Measurements from ENCODE around the gene ENDOV.

Gene ENDOV

GRCh38 chr17:80451104-80451775 is 36.3 kb downstream of the ENDOV start:
- H3K79me2 ChIP-seq (ENCODE audit: insufficient read depth, low read depth): no peaks in the 10 kb centered on the region
- H3K36me3 ChIP-seq (ENCODE audit: insufficient read depth): no peaks in the 10 kb centered on the region
- peaks cover 5% of the 10 kb centered on the region for H3K4me1 ChIP-seq (ENCODE audit: low read depth, poor library complexity, severe bottlenecking)
- H3K4me2 ChIP-seq: no peak overlapping the region
- H2AFZ ChIP-seq (ENCODE audit: low read depth): no peak overlapping the region
- H3K27ac ChIP-seq: no peak overlapping the region
- no peaks in the 10 kb centered on the region for H4K20me1 ChIP-seq (ENCODE audit: insufficient read depth)
- H3K9ac ChIP-seq: no peak overlapping the region
- peaks cover 81% of the 10 kb centered on the region for H3K27me3 ChIP-seq (ENCODE audit: insufficient read depth, low read depth)
- H3K4me3 ChIP-seq (IDR thresholded peaks at IDR 0.05; ENCODE audit: insufficient read depth, low read depth, low read length): no peak overlapping the region
- TF ChIP-seq CTCF (conservative IDR thresholded peaks at IDR 0.05; ENCODE audit: low read depth, low read length): no peak

- no peaks in the 10 kb centered on the region for H4K20me1 ChIP-seq (ENCODE audit: insufficient read depth)
- H3K4me2 ChIP-seq: no peak overlapping the region
- peaks cover 81% of the 10 kb centered on the region for H3K27me3 ChIP-seq (ENCODE audit: insufficient read depth, low read depth)
- TF ChIP-seq CTCF (conservative IDR thresholded peaks at IDR 0.05; ENCODE audit: low read depth, low read length): no peak
- no peaks in the 10 kb centered on the region for H3K36me3 ChIP-seq (ENCODE audit: insufficient read depth)
- peaks cover 5% of the 10 kb centered on the region for H3K4me1 ChIP-seq (ENCODE audit: low read depth, poor library complexity, severe bottlenecking)
- no peaks in the 10 kb centered on the region for H3K79me2 ChIP-seq (ENCODE audit: insufficient read depth, low read depth)
- no peak overlapping the region for H3K27ac ChIP-seq
- no peak overlapping the region for H3K4me3 ChIP-seq (IDR thresholded peaks at IDR 0.05; ENCODE audit: insufficient read depth, low read depth, low read length)
- H2AFZ ChIP-seq (ENCODE audit: low read depth): no peak overlapping the region
- no peak overlapping the region for H3K9ac ChIP-seq
Observed at GRCh38 chr17:80452173-80452915, 37.4 kb downstream of the ENDOV start.

GRCh38 chr17:80453126-80453997 is 38.4 kb downstream of the ENDOV start:
- Histone ChIP-seq H3K27ac (no peak overlapping the region), H3K4me3 (IDR thresholded peaks at IDR 0.05; ENCODE audit: insufficient read depth, low read depth, low read length) (no peak overlapping the region), H2AFZ (ENCODE audit: low read depth) (peak overlapping the region; percentile 98; the same call in 1 of the 2 replicates), H3K27me3 (ENCODE audit: insufficient read depth, low read depth) (peaks cover 81% of the 10 kb centered on the region), H3K36me3 (ENCODE audit: insufficient read depth) (no peaks in the 10 kb centered on the region), H3K9ac (no peak overlapping the region), H3K4me2 (peak overlapping the region; percentile 95; the same call in 1 of the 2 replicates), H4K20me1 (ENCODE audit: insufficient read depth) (no peaks in the 10 kb centered on the region), H3K79me2 (ENCODE audit: insufficient read depth, low read depth) (no peaks in the 10 kb centered on the region), H3K4me1 (ENCODE audit: low read depth, poor library complexity, severe bottlenecking) (peaks cover 5% of the 10 kb centered on the region)
- no peak for TF ChIP-seq CTCF (conservative IDR thresholded peaks at IDR 0.05; ENCODE audit: low read depth, low read length)

GRCh38 chr17:80453998-80454556 is 39.1 kb downstream of the ENDOV start:
- peaks cover 5% of the 10 kb centered on the region for H3K4me1 ChIP-seq (ENCODE audit: low read depth, poor library complexity, severe bottlenecking)
- no peak for TF ChIP-seq CTCF (conservative IDR thresholded peaks at IDR 0.05; ENCODE audit: low read depth, low read length)
- no peak overlapping the region for H3K4me3 ChIP-seq (IDR thresholded peaks at IDR 0.05; ENCODE audit: insufficient read depth, low read depth, low read length)
- no peaks in the 10 kb centered on the region for H3K79me2 ChIP-seq (ENCODE audit: insufficient read depth, low read depth)
- no peaks in the 10 kb centered on the region for H3K36me3 ChIP-seq (ENCODE audit: insufficient read depth)
- peak overlapping the region; percentile 98 for H2AFZ ChIP-seq (ENCODE audit: low read depth)
- H3K9ac ChIP-seq: peak overlapping the region; percentile 64
- H3K27me3 ChIP-seq (ENCODE audit: insufficient read depth, low read depth): peaks cover 81% of the 10 kb centered on the region
- H3K27ac ChIP-seq: peak overlapping the region; percentile 70
- H4K20me1 ChIP-seq (ENCODE audit: insufficient read depth): no peaks in the 10 kb centered on the region
- peak overlapping the region; percentile 95 for H3K4me2 ChIP-seq
